Measurements from ENCODE around the gene USP32.
"Not testable (repeated sequence)": the region's sequence is repeated elsewhere in the genome, so short reads cannot be mapped to it uniquely, and the experiment has no call there.

USP32 gene

GRCh38 chr17:60224064-60224463 is 167.9 kb downstream of the USP32 start:
- DNase-seq = no peak

DNA sequence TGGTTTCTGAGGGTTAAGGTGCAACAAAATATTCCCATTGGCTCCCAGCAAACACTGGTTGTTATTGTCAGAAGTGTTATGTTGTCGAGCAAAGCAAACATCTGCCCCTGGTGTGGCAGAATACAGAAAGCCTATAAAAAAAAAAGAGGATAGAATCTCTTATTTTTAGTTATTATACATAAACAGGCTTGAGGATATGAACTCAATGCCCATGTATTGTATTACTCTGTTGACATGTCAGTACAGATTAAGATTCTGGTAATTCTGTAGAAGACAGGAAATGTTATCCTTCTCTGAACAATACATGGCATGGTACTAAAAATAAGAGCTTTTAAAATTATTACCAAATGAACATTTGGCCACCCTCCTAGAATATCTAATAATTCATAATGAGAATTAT is 168.5 kb downstream of the USP32 start:
- DNase-seq = no peak

GRCh38 chr17:60218774-60219173 is 173.2 kb downstream of the USP32 start:
- DNase-seq = not testable (repeated sequence)

GRCh38 chr17:60215895-60216294 is 176.0 kb downstream of the USP32 start:
- DNase-seq = not testable (repeated sequence)

GRCh38 chr17:60211282-60211681 is 180.7 kb downstream of the USP32 start:
- not testable (repeated sequence) for DNase-seq

DNA sequence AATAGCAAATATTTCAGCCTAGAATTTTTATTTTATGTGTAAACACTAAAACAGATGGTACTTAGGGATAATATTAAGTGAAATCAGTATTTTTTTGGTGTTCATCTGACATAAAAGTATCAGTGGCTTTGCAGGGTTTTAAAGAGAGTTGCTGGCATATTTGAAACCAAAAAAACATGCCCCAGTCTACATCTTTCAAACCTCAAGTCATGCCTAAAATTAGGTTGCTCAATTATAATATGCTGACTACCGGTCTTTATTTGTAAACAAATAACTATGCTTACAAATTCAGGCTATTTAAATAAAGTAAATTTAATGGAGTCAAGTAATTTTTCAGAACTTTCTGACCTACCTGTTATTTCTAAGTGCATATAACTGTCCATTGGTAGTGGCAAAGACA is 183.6 kb downstream of the USP32 start:
- DNase-seq = not testable (repeated sequence)

DNA sequence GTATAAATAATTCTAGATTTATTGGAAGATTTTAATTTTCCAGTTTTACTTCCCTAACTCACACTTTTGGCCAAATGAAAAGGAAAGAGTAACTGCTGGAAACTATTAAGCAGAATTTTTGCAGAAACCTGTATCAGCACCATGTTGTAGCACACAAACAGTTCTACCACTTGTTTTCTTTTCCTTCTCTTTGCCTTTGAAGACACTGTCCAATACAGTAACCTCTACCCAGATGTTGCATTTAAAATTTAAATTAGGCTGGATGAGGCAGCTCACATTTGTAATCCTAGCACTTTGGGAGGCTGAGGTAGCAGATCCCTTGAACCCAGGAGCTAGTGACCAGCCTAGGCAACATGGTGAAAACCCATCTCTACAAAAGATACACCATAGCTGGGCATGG is 186.2 kb downstream of the USP32 start:
- DNase-seq = not testable (repeated sequence)

GRCh38 chr17:60198630-60199029 is 193.3 kb downstream of the USP32 start:
- not testable (repeated sequence) for DNase-seq

GRCh38 chr17:60194141-60194540 is 197.8 kb downstream of the USP32 start:
- DNase-seq = not testable (repeated sequence)

GRCh38 chr17:60193482-60193881 is 198.5 kb downstream of the USP32 start:
- DNase-seq = no peak

- DNase-seq = not testable (repeated sequence)
These were observed 198.9 kb downstream of the USP32 start for GRCh38 chr17:60193032-60193431.

DNA sequence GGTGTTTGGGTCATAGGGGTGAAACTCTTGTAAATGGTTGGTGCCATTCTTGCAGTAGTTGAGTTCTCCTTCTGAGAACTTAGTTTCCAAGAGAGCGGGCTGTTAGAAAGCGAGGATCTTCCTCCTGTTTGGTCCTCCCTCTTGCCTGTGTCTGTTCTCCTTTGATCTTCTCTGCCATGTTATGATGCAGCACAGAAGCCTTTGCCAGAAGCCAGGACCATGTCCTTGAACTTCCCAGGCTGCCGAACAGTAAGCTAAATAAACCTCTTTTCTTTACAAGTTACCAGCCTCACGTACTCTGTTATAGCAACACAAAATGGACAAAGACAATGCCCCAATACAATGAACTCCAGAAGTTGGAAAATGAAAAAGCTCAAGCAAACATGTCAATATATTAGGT is 201.9 kb downstream of the USP32 start:
- DNase-seq = not testable (repeated sequence)

GRCh38 chr17:60188759-60189158 is 203.2 kb downstream of the USP32 start:
- DNase-seq = no peak

DNA sequence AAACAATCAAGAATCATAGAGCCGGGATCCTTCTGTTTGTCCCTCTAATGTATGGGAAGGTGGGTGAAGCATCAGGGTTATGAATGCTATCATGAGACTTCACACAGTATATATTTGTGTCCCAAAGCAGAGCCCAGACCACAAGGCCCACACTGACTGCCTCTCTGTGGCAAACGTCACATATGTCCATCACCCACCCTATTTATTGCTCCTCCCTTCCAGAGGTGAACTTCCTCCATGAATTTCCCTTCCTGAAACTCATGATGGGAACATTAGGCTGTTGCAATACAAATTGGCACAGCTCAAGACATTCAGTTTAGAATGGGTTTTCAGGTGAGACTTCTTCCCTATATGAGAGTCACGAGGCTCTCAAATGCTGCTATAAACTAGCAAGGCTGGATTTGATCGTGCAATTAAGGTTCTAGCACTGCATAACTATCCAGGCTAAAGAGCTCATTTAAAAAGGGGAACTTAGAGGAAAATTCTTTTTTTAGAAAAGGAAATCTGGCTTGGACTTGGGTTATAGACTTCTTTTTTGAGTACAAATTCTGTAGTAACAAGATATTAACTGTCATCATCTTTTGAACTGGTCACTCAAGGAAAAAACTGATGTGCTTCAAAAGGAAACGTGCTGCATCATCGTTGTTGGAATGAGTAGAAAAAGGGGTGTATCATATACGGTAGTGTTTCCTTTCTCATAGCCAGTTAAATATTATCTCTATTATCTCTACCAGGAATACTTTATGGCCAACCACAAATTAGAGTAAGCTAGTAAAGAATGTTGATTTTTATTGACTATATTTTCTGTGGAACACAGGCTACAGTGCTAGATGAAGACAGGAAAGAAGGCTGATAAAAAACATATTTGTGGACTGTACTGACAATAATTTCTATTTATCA is 204.8 kb downstream of the USP32 start:
- not testable (repeated sequence) for DNase-seq

DNA sequence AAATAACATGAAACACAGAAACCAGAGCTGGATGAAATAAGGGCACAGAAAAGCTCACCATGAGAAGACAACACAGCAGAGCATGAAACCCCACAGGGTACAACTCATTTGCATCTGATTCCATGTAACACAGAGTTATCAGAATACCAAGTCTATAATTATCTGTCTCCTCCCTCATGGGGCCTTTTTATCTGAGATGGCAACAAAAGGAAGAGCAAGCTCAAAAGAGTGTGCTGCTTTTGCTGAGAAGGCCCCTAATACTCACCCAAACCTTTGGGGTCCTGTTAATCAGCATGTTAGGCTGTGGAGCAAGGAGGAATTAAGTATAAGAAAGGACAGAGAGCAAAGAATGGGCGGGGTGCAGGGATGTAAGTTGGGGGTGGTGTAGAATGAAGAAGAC is 205.6 kb downstream of the USP32 start:
- DNase-seq = not testable (repeated sequence)

GRCh38 chr17:60180380-60180779 is 211.6 kb downstream of the USP32 start:
- DNase-seq = not testable (repeated sequence)

DNA sequence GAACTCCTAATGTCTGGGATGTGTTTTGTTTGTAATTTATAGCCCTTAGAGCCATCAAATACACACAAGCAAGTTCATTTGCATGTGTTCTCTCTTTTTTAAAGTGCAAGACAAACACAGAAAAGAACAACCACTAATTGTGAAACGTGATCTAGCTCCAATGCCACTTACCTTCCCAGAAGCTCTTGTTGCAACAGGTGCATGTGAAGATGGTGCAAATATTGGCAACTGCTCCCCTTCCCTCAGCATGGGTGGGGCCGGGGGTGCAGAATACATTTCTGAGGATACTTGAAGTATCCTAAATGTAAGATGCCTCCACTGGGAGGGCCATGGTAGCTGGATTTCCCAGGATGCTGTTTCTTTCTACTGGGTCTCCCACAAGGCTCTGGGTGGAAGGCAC is 213.8 kb downstream of the USP32 start:
- DNase-seq = not testable (repeated sequence)

- DNase-seq = not testable (repeated sequence)
These were observed 215.2 kb downstream of the USP32 start for GRCh38 chr17:60176763-60177162.

GRCh38 chr17:60174767-60175166 is 217.2 kb downstream of the USP32 start:
- not testable (repeated sequence) for DNase-seq

GRCh38 chr17:60174035-60174434 is 217.9 kb downstream of the USP32 start:
- DNase-seq = no peak

DNA sequence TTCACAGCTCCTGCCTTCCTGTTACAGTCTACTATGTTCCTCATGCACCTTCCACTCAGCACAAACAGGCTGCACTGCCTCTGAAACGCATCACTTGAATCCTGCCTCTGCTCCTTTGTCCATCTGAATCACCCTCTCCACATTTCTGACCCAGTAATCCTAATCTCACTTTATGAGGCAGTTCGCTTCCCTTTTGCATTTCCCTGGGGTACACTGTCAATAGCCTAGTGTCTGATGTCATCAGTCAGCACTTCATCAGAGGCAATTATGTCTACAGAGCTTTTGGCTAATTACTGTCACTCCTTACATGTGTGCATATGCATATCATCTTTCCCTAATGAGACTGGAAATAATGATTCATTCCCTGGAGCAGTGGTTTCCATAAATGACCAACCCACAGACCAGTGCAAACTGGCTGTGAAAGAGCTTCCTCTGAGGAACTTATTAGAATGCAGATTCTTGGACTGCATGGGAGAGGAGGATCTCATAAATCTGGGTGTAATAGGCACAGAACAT is 218.6 kb downstream of the USP32 start:
- DNase-seq = no peak

GRCh38 chr17:60171753-60172079 is 220.2 kb downstream of the USP32 start:
- DNase-seq = no peak

DNA sequence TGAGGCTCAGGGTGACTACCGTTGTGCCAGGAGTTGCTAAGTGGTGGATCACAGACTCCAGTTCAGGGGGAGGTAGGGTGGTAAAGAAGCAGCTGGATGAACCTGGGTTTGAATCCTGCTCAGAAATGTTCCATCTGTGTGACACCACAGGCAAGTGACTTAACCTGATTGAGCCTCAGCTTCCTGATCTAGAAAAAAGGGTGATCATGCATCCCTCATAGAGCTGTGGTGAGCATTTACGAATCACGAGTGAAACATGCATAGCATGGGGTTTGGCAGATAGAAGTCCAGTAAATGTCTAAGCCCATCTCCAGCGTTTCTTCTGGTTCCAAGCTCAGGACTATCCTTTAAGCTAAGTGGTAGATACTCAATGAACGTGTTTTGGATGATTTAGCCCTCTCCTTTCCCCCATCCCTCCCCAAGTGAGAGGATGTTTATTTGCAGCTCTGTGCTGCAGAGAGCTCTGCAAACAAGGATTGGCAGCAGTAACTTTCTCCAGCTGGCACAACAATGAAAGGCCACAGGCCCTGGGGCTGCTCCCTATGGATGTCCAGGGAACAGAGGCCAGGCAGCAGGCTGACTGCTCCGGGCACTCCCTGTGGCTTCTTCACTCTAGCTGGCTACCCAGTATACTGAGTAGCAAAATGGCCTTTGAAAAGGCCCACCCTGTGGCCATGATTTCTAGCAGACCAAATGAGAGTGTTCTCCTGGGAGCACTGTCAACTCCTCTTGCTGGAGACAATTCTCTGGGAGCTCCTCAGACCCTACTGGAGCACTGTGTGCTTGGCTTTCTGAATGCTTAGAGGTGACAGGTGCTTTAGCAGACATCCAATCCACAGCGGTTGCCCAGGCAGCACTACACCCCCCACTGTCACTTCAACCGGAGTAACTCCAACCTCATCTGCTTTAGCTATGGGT is 220.8 kb downstream of the USP32 start:
- DNase-seq = peak; percentile 59
